Hepatocyte (in vitro differentiated cells): ENCODE measurements around the gene CELA3A.
"Not testable (repeated sequence)": the region's sequence is repeated elsewhere in the genome, so short reads cannot be mapped to it uniquely, and the experiment has no call there.

ENCODE experiments used
- CTCF ChIP-seq: fragments of 200-600 bp; sonication (generic); IDR thresholded peaks from 2 replicates; pipeline ENCODE4 v1.5.1; 2016; ENCODE audit warnings: antibody characterized with exemption, mild to moderate bottlenecking; ENCODE audit not compliant: poor library complexity
- EZH2 ChIP-seq: fragments of 200-600 bp; sonication (generic); IDR thresholded peaks from 2 replicates; pipeline ENCODE4 v1.6.1; 2016; ENCODE audit warnings: antibody characterized with exemption, mild to moderate bottlenecking, borderline replicate concordance
- EZH2phosphoT487 ChIP-seq: fragments of 200-600 bp; sonication (generic); IDR thresholded peaks from one replicate; pipeline ENCODE4 v1.6.1; 2018; ENCODE audit warnings: antibody characterized with exemption, mild to moderate bottlenecking, low read depth, moderate library complexity; ENCODE audit not compliant: unreplicated experiment, severe bottlenecking

GRCh38 chr1:22012752-22013151 lies 11.3 kb downstream of the CELA3A start:
- not testable (repeated sequence) for TF ChIP-seq EZH2, CTCF, EZH2phosphoT487
